ENCODE results near the gene MRFAP1L1. TPM values are rescaled to one million over a fixed set of nuclear protein-coding genes. Genes with fewer than 3 reads are reported as not detected.

MRFAP1L1 gene
- total and polyA plus RNA-seq, 4 donors: 29.8 to 41.8 (median 30.7) TPM

DNA sequence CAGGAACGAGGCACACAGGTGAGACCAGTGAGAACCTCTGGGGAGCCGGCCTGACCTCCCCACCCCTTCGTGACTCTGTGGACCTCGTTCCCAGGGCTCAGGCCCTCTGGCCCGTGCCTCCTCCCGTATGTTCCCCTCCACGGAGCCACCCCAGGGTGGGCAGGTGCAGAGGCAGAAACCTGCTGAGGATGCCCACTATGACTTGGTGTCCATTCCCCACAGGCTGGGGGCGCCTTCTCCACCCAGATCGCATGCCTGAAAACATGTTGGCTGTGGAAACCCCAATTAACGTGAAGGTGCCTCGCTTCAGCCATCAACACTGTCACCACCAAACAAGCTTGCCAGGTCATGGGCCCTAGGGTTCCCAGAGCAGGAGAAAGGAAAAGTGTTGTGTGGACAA lies 33.3 kb upstream of the MRFAP1L1 start:
- Histone ChIP-seq H3K36me3 (ENCODE audit: control insufficient read depth in 4 of 4, insufficient read depth in 3 of 4, low read depth in 1 of 4, low read length in 3 of 4) (no peaks in the 10 kb centered on the region), H3K27ac (ENCODE audit: low read depth in 1 of 2, low read length in 2 of 2) (no peak overlapping the region), H3K4me1 (ENCODE audit: control insufficient read depth in 4 of 4, insufficient read depth in 4 of 4, low read length in 3 of 4) (peaks cover 9 to 17% (median 14%) of the 10 kb centered on the region in 4 donors), H3K27me3 (ENCODE audit: control insufficient read depth in 4 of 4, insufficient read depth in 4 of 4, low read length in 3 of 4) (no peaks in the 10 kb centered on the region), H3K4me3 (ENCODE audit: low read depth in 1 of 3, low read length in 3 of 3) (no peak overlapping the region), H3K9me3 (ENCODE audit: control insufficient read depth in 4 of 4, low read length in 3 of 4) (no peaks in the 10 kb centered on the region), H3K9ac (ENCODE audit: low read depth in 1 of 2, low read length in 2 of 2) (no peak overlapping the region)
- 92% methylated on average over 11 of the region's 11 CpGs for WGBS
- no peak for DNase-seq (ENCODE audit: low spot score)
- TF ChIP-seq, protein P1, sequence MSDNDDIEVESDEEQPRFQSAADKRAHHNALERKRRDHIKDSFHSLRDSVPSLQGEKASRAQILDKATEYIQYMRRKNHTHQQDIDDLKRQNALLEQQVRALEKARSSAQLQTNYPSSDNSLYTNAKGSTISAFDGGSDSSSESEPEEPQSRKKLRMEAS (IDR thresholded peaks at IDR 0.05): no peak
- no peak for TF ChIP-seq YY1 (IDR thresholded peaks at IDR 0.05)
- no peak for TF ChIP-seq HNF4G (IDR thresholded peaks at IDR 0.05)
- TF ChIP-seq, protein P2, sequence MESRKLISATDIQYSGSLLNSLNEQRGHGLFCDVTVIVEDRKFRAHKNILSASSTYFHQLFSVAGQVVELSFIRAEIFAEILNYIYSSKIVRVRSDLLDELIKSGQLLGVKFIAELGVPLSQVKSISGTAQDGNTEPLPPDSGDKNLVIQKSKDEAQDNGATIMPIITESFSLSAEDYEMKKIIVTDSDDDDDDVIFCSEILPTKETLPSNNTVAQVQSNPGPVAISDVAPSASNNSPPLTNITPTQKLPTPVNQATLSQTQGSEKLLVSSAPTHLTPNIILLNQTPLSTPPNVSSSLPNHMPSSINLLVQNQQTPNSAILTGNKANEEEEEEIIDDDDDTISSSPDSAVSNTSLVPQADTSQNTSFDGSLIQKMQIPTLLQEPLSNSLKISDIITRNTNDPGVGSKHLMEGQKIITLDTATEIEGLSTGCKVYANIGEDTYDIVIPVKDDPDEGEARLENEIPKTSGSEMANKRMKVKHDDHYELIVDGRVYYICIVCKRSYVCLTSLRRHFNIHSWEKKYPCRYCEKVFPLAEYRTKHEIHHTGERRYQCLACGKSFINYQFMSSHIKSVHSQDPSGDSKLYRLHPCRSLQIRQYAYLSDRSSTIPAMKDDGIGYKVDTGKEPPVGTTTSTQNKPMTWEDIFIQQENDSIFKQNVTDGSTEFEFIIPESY (IDR thresholded peaks at IDR 0.05): no peak
- no peak for TF ChIP-seq EGR1 (IDR thresholded peaks at IDR 0.05; ENCODE audit: low read depth in 2 of 2)
- TF ChIP-seq NR2F2 (IDR thresholded peaks at IDR 0.05): no peak
- no peak for TF ChIP-seq FOXA1 (IDR thresholded peaks at IDR 0.05)
- TF ChIP-seq, protein P3, sequence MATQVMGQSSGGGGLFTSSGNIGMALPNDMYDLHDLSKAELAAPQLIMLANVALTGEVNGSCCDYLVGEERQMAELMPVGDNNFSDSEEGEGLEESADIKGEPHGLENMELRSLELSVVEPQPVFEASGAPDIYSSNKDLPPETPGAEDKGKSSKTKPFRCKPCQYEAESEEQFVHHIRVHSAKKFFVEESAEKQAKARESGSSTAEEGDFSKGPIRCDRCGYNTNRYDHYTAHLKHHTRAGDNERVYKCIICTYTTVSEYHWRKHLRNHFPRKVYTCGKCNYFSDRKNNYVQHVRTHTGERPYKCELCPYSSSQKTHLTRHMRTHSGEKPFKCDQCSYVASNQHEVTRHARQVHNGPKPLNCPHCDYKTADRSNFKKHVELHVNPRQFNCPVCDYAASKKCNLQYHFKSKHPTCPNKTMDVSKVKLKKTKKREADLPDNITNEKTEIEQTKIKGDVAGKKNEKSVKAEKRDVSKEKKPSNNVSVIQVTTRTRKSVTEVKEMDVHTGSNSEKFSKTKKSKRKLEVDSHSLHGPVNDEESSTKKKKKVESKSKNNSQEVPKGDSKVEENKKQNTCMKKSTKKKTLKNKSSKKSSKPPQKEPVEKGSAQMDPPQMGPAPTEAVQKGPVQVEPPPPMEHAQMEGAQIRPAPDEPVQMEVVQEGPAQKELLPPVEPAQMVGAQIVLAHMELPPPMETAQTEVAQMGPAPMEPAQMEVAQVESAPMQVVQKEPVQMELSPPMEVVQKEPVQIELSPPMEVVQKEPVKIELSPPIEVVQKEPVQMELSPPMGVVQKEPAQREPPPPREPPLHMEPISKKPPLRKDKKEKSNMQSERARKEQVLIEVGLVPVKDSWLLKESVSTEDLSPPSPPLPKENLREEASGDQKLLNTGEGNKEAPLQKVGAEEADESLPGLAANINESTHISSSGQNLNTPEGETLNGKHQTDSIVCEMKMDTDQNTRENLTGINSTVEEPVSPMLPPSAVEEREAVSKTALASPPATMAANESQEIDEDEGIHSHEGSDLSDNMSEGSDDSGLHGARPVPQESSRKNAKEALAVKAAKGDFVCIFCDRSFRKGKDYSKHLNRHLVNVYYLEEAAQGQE (IDR thresholded peaks at IDR 0.05): no peak
- TF ChIP-seq, protein P4, sequence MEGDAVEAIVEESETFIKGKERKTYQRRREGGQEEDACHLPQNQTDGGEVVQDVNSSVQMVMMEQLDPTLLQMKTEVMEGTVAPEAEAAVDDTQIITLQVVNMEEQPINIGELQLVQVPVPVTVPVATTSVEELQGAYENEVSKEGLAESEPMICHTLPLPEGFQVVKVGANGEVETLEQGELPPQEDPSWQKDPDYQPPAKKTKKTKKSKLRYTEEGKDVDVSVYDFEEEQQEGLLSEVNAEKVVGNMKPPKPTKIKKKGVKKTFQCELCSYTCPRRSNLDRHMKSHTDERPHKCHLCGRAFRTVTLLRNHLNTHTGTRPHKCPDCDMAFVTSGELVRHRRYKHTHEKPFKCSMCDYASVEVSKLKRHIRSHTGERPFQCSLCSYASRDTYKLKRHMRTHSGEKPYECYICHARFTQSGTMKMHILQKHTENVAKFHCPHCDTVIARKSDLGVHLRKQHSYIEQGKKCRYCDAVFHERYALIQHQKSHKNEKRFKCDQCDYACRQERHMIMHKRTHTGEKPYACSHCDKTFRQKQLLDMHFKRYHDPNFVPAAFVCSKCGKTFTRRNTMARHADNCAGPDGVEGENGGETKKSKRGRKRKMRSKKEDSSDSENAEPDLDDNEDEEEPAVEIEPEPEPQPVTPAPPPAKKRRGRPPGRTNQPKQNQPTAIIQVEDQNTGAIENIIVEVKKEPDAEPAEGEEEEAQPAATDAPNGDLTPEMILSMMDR (IDR thresholded peaks at IDR 0.05; ENCODE audit: low read depth, low read length, missing input control): no peak
- no peak for TF ChIP-seq HNF4A (conservative IDR thresholded peaks at IDR 0.05)
- TF ChIP-seq TAF1 (conservative IDR thresholded peaks at IDR 0.05): no peak
- TF ChIP-seq, protein P5, sequence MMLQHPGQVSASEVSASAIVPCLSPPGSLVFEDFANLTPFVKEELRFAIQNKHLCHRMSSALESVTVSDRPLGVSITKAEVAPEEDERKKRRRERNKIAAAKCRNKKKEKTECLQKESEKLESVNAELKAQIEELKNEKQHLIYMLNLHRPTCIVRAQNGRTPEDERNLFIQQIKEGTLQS (IDR thresholded peaks at IDR 0.05): no peak
- no peak for TF ChIP-seq RAD21 (IDR thresholded peaks at IDR 0.05)
- TF ChIP-seq RXRA (IDR thresholded peaks at IDR 0.05): no peak
- TF ChIP-seq SP1 (IDR thresholded peaks at IDR 0.05): no peak
- TF ChIP-seq JUND (IDR thresholded peaks at IDR 0.05): no peak
- no peak for TF ChIP-seq FOXA2 (IDR thresholded peaks at IDR 0.05)
- no peak for TF ChIP-seq GABPA (IDR thresholded peaks at IDR 0.05 in 1 of 2, conservative IDR thresholded peaks at IDR 0.05 in 1 of 2)
